Muscle layer of colon (tissue), 2 donors: Measurements from ENCODE around the gene FBXW5.

Experiments
- H3K27ac ChIP-seq: one replicate; pipeline ENCODE4 v1.7.0; 2013; ENCODE audit warnings: low read depth, mild to moderate bottlenecking, low read length, moderate library complexity
- H3K27me3 ChIP-seq, 2 donors: one replicate each; pipeline ENCODE4 v1.7.0; 2013; ENCODE audit warnings: low read length in 2 of 2, mild to moderate bottlenecking in 2 of 2; ENCODE audit not compliant: insufficient read depth in 2 of 2, control insufficient read depth in 1 of 2
- H3K36me3 ChIP-seq: one replicate; pipeline ENCODE4 v1.7.0; 2013; ENCODE audit warnings: mild to moderate bottlenecking, low read length; ENCODE audit not compliant: insufficient read depth
- H3K4me1 ChIP-seq: one replicate; pipeline ENCODE4 v1.7.0; 2013; ENCODE audit warnings: mild to moderate bottlenecking, low read length; ENCODE audit not compliant: insufficient read depth
- H3K4me3 ChIP-seq, 2 donors: one replicate each; pipeline ENCODE4 v1.7.0; 2013; ENCODE audit warnings: low read length in 2 of 2, low read depth in 1 of 2, mild to moderate bottlenecking in 1 of 2, moderate library complexity in 1 of 2
- H3K9ac ChIP-seq: one replicate; pipeline ENCODE4 v1.7.0; 2013; ENCODE audit warnings: low read length
- H3K9me3 ChIP-seq: one replicate; pipeline ENCODE4 v1.7.0; 2013; ENCODE audit warnings: mild to moderate bottlenecking, low read length
- donor health status: abdominal sarcoma.
- donor health status: Adenocarcinoma of cecum.

Gene FBXW5

DNA sequence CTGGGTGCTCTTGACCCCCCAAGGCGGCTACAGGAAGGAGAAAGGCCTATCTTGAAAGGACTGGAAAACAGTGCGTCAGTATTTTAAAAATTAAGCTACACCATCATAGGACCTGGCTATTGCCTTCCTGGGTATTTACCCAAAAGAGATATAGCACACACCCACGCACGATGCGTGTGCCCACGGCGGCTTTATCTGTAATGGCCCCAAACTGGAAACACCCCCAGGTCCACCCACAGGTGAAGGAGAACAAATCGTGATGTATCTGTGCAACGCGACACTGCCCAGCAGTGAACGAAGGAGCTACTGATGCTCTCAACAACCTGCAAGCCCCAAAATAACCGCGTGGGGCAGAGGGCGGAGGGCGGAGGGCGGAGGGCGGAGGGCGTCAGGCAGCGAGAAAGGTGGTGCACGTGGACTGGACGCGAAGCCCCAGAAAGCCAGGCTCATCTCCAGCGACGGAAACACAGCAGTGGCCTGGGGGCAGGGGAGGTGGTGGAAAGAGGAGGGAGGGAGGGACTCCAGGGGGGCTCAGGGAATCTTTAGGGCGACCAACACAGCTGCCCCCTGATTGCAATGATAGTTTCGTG lies 20.4 kb upstream of the FBXW5 start:
- H3K27me3 ChIP-seq, result peaks cover 0 to 7% of the 10 kb centered on the region in 2 donors
- H3K36me3 ChIP-seq, result no peaks in the 10 kb centered on the region
- H3K4me1 ChIP-seq, result no peaks in the 10 kb centered on the region
- no peaks in the 10 kb centered on the region for H3K9me3 ChIP-seq
- no peak overlapping the region for H3K9ac ChIP-seq
- no peak overlapping the region for H3K4me3 ChIP-seq
- H3K27ac ChIP-seq, result no peak overlapping the region

DNA sequence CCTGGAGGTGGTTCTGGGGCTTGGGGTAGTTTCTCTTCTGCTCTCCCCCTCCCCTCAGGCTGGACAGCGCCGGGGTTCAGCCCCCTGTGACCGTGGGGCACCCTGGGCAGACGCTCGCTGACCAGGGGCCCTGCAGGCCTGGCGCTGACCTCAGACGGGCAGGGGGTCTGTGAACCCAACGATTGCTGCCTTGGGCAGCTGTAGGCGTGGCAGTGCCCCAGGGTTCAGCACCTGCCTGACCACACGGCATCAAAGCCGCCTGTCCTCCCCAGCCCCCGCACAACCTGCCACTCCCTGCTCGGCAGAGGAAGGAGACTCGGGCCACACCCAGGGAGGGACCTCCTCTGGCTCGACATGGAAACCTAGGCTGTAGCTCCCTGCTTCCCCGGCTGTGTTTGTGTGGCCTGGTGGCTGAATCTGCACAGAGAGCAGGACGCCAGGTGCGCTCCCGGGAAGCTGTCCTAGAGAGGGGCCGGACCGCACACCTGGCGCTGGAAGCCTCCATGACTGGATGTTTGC lies 19.7 kb upstream of the FBXW5 start:
- no peaks in the 10 kb centered on the region for H3K9me3 ChIP-seq
- no peak overlapping the region for H3K9ac ChIP-seq
- no peak overlapping the region for H3K4me3 ChIP-seq
- H3K36me3 ChIP-seq, result no peaks in the 10 kb centered on the region
- no peaks in the 10 kb centered on the region for H3K4me1 ChIP-seq
- no peak overlapping the region for H3K27ac ChIP-seq
- peaks cover 0 to 3% of the 10 kb centered on the region in 2 donors for H3K27me3 ChIP-seq

DNA sequence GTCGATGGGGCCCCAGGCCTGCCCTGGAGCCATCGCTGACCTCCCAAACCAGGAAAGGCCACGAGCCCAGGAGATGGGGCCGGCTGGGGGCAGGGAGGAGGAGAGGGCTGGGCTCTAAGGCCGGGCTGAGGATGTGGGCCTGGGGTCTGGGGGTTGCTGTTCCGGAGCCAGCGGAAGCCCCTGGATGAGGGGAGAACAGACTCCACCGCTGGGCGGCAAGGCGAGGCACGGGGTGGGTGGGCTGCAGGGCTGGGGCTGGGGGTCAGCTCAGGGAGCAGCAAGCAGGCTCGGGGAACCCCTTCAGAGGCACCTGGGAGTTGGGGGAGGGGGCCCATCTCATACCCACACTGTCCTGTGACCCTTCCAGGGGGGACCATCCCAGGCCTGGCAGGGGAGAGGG lies 19.2 kb upstream of the FBXW5 start:
- Histone ChIP-seq H3K4me1 (no peaks in the 10 kb centered on the region), H3K27ac (no peak overlapping the region), H3K9me3 (no peaks in the 10 kb centered on the region), H3K9ac (no peak overlapping the region), H3K36me3 (no peaks in the 10 kb centered on the region), H3K4me3 (no peak overlapping the region), H3K27me3 (no peaks in the 10 kb centered on the region)

DNA sequence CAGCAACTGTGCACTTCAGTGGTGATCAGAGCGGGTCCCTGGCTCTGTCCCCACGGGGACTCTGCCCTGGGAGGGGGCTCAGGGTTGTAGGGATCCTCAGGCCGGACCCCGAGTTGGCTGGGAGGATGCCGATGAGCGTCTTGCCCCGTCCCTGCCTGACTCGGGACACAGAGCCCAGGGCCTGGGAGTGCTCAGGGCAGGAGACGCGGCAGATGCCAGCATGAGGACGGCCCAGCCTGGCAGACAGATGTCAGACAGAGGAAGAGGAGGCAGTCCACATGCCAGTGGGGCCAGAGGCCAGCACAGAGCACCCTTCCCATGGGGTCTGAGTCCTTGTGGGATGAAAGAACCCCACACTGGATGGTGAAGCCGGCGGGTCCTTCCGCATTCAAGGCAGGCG lies 18.8 kb upstream of the FBXW5 start:
- H3K27me3 ChIP-seq, result no peaks in the 10 kb centered on the region
- no peak overlapping the region for H3K4me3 ChIP-seq
- no peak overlapping the region for H3K27ac ChIP-seq
- H3K9ac ChIP-seq, result no peak overlapping the region
- no peaks in the 10 kb centered on the region for H3K9me3 ChIP-seq
- H3K36me3 ChIP-seq, result no peaks in the 10 kb centered on the region
- no peaks in the 10 kb centered on the region for H3K4me1 ChIP-seq

DNA sequence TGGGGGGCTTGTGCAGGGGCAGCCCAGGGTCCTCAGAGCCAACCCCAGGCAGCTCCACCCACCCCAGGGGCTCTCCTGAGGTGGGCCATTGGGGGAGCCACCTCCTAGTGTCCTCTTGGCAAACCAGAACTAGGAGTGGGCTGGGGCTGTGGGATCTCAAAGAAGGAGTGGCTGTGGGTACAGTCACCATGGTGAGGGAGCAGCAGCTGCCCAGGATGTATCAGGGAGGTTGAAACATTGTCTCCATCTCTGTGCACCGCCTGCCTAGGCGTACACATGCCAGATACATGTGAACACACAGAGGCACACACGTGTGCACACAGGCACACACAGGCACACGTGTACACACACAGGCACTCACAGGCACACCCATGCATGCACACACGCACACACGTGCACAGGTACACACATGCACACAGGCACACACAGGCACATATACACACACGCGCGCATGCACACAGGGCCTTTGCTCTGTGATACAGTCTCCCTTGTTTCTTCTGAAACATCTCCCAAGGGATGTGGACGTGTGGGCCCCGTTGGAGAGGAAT lies 18.2 kb upstream of the FBXW5 start:
- H3K36me3 ChIP-seq, result no peaks in the 10 kb centered on the region
- H3K27me3 ChIP-seq, result no peaks in the 10 kb centered on the region
- no peaks in the 10 kb centered on the region for H3K4me1 ChIP-seq
- H3K9me3 ChIP-seq, result no peaks in the 10 kb centered on the region
- H3K9ac ChIP-seq, result no peak overlapping the region
- no peak overlapping the region for H3K4me3 ChIP-seq
- no peak overlapping the region for H3K27ac ChIP-seq

DNA sequence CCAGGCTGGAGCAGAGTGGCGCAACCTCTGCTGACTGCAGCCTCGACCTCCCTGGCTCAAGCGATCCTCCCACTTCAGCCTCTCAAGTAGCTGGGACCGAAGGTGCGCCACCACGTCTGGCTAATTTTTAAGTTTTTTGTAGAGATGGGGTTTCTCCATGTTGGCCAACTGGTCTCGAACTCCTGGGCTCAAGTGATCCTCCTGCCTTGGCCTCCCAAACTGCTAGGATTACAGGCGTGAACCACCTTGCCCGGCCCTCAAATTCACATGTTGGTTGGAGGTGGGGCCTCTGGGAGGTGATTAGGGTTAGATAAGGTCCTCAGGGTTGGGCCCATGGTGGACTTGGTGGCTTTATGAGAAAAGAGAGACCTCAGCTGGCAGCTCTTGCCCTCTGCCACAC lies 17.6 kb upstream of the FBXW5 start:
- no peaks in the 10 kb centered on the region for H3K36me3 ChIP-seq
- no peak overlapping the region for H3K9ac ChIP-seq
- H3K27ac ChIP-seq, result no peak overlapping the region
- no peaks in the 10 kb centered on the region for H3K9me3 ChIP-seq
- H3K4me1 ChIP-seq, result no peaks in the 10 kb centered on the region
- H3K4me3 ChIP-seq, result no peak overlapping the region
- no peaks in the 10 kb centered on the region for H3K27me3 ChIP-seq

DNA sequence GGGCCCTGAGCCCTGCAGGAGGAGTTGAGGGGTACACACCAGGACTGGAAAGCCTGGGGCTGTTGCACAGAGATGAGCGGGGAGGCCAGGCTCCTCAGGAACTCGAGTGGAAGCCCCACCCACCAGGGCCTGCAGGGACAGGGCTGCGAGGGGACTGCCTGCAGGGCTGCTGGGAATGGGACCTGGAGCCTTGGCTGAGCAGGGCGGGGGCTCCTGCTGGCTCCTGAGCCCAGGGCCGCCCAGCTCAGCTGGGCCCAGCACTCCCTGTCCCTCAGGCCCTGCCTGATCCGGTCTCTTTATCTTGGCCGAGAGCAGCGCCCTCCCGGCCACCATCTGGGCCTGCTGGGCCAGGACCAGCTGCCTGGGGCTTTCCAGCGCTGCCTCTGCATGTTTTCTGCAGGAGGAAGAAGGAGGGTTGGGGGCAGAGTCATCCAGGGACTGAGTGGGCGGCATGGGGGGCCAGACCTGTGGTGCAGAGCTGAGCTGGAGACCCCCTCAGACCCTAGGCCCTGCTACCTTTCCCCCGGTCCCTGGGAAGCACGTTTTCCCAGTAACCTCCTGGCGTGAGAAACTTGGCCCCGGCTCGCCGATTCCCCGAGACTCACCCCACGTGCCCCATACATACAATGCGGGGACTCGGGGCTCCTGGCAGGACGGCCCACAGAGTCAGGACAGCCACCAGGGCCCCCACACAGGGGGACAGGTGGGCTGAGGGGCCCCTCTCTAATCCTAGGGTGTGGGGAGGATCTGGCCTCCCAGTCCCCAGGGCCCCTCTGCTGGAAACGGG lies 16.9 kb upstream of the FBXW5 start:
- H3K4me3 ChIP-seq, result no peak overlapping the region
- H3K4me1 ChIP-seq, result no peaks in the 10 kb centered on the region
- no peak overlapping the region for H3K9ac ChIP-seq
- H3K36me3 ChIP-seq, result no peaks in the 10 kb centered on the region
- no peaks in the 10 kb centered on the region for H3K27me3 ChIP-seq
- H3K27ac ChIP-seq, result no peak overlapping the region
- no peaks in the 10 kb centered on the region for H3K9me3 ChIP-seq

DNA sequence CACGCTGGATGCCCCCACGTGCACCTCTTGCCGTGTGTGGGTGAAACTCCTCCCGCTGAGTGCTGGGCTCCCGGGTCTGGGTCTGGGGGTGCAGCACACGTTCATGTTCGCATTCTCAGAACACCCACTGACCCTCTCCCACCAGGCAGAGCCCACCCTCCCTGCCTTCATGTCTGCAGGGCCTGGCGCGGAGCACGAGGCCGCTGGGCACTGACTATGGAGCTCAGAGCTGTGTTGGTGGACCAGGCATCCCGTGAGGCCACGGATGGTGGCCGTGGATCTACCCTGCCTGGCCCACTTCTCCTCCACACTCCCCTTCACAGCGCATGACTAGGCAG lies 16.4 kb upstream of the FBXW5 start:
- H3K4me1 ChIP-seq, result no peaks in the 10 kb centered on the region
- H3K36me3 ChIP-seq, result no peaks in the 10 kb centered on the region
- H3K9ac ChIP-seq, result no peak overlapping the region
- H3K27me3 ChIP-seq, result no peaks in the 10 kb centered on the region
- H3K4me3 ChIP-seq, result no peak overlapping the region
- H3K9me3 ChIP-seq, result no peaks in the 10 kb centered on the region
- H3K27ac ChIP-seq, result no peak overlapping the region

DNA sequence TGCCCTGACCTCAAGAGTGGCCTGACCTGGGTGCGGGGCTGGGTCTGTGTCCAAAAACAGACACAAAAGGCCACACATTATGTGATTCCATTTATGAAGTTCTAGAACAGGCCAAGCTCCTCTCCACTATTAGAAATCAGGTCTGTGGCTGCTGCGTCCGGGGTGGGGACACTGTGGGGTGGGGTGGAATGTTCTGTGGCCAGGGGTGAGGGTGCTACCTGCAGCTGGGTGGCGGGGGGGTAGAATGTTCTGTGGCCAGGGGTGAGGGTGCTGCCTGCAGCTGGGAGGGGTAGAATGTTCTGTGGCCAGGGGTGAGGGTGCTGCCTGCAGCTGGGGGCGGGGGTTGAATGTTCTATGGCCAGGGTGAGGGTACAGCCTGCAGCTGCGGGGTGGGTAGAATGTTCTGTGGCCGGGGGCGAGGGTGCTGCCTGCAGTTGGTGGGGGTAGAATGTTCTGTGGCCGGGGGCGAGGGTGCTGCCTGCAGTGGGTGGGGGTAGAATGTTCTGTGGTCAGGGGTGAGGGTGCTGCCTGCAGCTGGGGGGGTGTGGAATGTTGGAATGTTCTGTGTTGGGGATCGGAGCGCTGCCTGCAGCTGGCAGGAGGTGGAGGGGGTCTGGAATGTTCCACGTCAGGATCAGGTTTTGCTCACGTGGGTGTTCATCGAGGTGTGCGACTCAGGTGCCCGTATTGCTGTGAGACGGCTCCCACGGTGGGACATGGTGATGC lies 15.8 kb upstream of the FBXW5 start:
- H3K9me3 ChIP-seq, result no peaks in the 10 kb centered on the region
- H3K27me3 ChIP-seq, result no peaks in the 10 kb centered on the region
- no peaks in the 10 kb centered on the region for H3K36me3 ChIP-seq
- no peak overlapping the region for H3K4me3 ChIP-seq
- no peaks in the 10 kb centered on the region for H3K4me1 ChIP-seq
- H3K9ac ChIP-seq, result no peak overlapping the region
- H3K27ac ChIP-seq, result no peak overlapping the region

DNA sequence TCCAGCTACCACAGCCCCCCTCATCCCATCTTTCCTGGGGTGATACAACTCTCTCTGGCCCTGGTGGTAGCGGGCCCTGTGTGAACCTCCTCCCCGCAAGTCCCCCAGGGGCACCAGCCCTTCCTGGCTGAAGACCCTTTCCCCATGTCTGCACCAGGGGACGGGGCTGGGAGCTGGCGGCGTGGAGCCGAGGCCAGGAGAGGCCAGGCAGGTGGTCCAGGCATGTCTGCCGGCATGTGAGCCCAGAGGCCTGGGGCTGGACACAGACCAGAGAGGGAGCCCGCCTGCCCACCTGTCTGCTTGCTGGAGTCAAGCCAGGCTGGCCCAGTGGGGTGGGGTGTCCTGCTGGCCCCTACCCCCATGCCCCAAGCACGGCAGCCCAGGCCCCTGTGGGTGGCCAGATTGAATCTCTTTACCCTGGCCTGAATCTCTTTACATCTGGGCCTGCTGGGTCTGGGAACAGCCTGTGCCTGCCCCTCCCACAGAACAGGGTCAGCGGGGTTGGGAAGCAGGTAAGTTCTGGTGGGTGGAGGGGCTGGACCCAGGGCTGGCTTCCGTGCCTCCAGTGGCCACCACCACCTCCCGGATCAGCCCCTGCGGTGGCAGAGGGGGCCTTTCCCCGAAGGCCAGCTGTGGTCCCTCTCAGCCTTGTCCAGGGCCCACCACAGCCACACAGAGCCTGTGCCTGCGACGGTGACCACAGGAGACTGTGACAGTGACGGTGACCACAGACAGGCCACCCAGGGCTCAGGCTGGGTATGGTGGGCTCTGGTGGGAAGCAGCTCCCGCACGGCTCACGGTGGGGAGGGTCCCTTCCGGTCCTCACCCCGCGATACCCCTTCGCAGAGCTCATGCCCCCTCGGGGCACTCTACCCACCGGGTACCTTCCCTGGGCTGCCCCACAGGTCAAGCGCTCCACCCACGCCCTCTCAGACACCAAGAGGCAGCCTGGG lies 14.6 kb upstream of the FBXW5 start:
- H3K9ac ChIP-seq, result no peak overlapping the region
- no peaks in the 10 kb centered on the region for H3K36me3 ChIP-seq
- no peak overlapping the region for H3K4me3 ChIP-seq
- no peak overlapping the region for H3K27ac ChIP-seq
- no peaks in the 10 kb centered on the region for H3K9me3 ChIP-seq
- no peaks in the 10 kb centered on the region for H3K27me3 ChIP-seq
- H3K4me1 ChIP-seq, result no peaks in the 10 kb centered on the region

DNA sequence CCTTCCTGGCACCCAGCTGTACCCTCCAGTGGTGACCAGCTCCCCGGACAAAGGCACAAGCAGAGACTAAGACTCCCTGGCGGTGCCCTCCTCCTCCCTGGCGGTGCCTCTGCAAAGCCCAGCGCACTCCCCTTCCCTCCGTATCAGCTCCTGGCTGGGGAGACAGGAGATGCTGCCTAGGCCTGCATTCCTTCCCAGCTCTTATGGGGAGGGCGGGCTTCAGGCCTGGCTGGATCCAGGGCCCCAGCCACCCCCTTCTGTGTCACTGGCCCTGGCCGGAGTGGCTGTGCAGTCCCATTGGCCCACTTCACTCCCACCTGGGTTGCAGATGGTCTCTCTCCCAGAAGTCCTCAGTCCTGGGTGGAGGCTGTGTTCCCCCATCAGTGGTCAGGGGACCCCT lies 13.9 kb upstream of the FBXW5 start:
- Histone ChIP-seq H3K4me3 (no peak overlapping the region), H3K27ac (no peak overlapping the region), H3K27me3 (no peaks in the 10 kb centered on the region), H3K4me1 (no peaks in the 10 kb centered on the region), H3K9ac (no peak overlapping the region), H3K9me3 (no peaks in the 10 kb centered on the region), H3K36me3 (no peaks in the 10 kb centered on the region)
